ENCODE data around the gene TDRD1. TPM values are rescaled to one million over a fixed set of nuclear protein-coding genes. Genes with fewer than 3 reads are reported as not detected.

The TDRD1 gene
- total RNA-seq, 4 donors from 2014 or later = 0.16 to 0.19 (median 0.17) TPM; not detected in 1

- no peak for TF ChIP-seq CTCF (IDR thresholded peaks at IDR 0.05; ENCODE audit: low read depth)
These were observed 28.2 kb downstream of the TDRD1 start for GRCh38 chr10:114207349-114207748.

- no peak for TF ChIP-seq CTCF (IDR thresholded peaks at IDR 0.05; ENCODE audit: low read depth)
These were observed 29.2 kb downstream of the TDRD1 start for GRCh38 chr10:114208351-114208750.

GRCh38 chr10:114212153-114212552, 33.0 kb downstream of the TDRD1 start:
- no peak for TF ChIP-seq CTCF (IDR thresholded peaks at IDR 0.05; ENCODE audit: low read depth)

- no peak for TF ChIP-seq CTCF (IDR thresholded peaks at IDR 0.05; ENCODE audit: low read depth)
These were observed 35.9 kb downstream of the TDRD1 start for GRCh38 chr10:114215033-114215432.

- no peak for TF ChIP-seq CTCF (IDR thresholded peaks at IDR 0.05; ENCODE audit: low read depth)
These were observed 41.1 kb downstream of the TDRD1 start for GRCh38 chr10:114220281-114220680.

- no peak for TF ChIP-seq CTCF (IDR thresholded peaks at IDR 0.05; ENCODE audit: low read depth)
These were observed 42.1 kb downstream of the TDRD1 start for GRCh38 chr10:114221235-114221634.

- TF ChIP-seq CTCF (IDR thresholded peaks at IDR 0.05; ENCODE audit: low read depth) = no peak
These were observed 43.9 kb downstream of the TDRD1 start for GRCh38 chr10:114223066-114223465.

Data from subcutaneous adipose tissue (tissue), 4 donors.